Activated CD4-positive, alpha-beta T cell treated with anti-CD3 and anti-CD28 coated beads for 36 hours (primary cell): ENCODE data around the gene PDGFC. TPM values are rescaled to one million over a fixed set of nuclear protein-coding genes. Genes with fewer than 3 reads are reported as not detected.

Source experiments
- ATAC-seq: fragments of 200-7000 bp; cut with Tn5 transposase; one replicate; pipeline ENCODE4 v1.10.0; 2021; ENCODE audit warnings: mild to moderate bottlenecking, moderate library complexity
- CTCF ChIA-PET: fragments of 350-600 bp; sonication (Branson Sonifier 250); formaldehyde crosslinking; loops from one replicate; lab custom pipeline; 2021; ENCODE audit warnings: antibody characterized with exemption; lab: Charles Lee
- POLR2A ChIA-PET: fragments of 350-600 bp; sonication (Branson Sonifier 250); formaldehyde crosslinking; loops from one replicate; lab custom pipeline; 2021; ENCODE audit warnings: antibody characterized with exemption, inconsistent platforms; lab: Charles Lee
- DNase-seq: peaks from one replicate; pipeline ENCODE4 v3.0.0-alpha.2; 2020
- H3K27ac Mint-ChIP-seq: one replicate; pipeline ENCODE4 v1.8.0; 2021; ENCODE audit warnings: mixed read lengths
- H3K27me3 Mint-ChIP-seq: one replicate; pipeline ENCODE4 v1.8.0; 2021; ENCODE audit warnings: mixed read lengths
- H3K36me3 Mint-ChIP-seq: one replicate; pipeline ENCODE4 v1.8.0; 2021; ENCODE audit warnings: low read depth, mixed read lengths
- H3K4me1 Mint-ChIP-seq: one replicate; pipeline ENCODE4 v1.8.0; 2021; ENCODE audit warnings: mixed read lengths
- H3K4me3 Mint-ChIP-seq: one replicate; pipeline ENCODE4 v1.8.0; 2021; ENCODE audit warnings: mild to moderate bottlenecking, moderate library complexity, mixed read lengths
- H3K9me3 Mint-ChIP-seq: one replicate; pipeline ENCODE4 v1.8.0; 2021; ENCODE audit warnings: low read depth, mixed read lengths
- intact Hi-C, 2 experiments: fragments of 100-400 bp; cut with DNase I in 1 of 2; cut with micrococcal nuclease in 1 of 2; formaldehyde crosslinking; loops; one replicate each; pipeline versions ENCODE4 v1.14.2 to v1.15.1; 2022 to 2024; cut with DNase I, micrococcal nuclease
- total RNA-seq, 2 experiments: library from RNA; stranded (reverse); gene quantifications; one replicate each; pipeline ENCODE4 v1.2.3, GENCODE V29; 2021

PDGFC gene
- total RNA-seq, 2 experiments from 2014 or later, result not detected

DNA sequence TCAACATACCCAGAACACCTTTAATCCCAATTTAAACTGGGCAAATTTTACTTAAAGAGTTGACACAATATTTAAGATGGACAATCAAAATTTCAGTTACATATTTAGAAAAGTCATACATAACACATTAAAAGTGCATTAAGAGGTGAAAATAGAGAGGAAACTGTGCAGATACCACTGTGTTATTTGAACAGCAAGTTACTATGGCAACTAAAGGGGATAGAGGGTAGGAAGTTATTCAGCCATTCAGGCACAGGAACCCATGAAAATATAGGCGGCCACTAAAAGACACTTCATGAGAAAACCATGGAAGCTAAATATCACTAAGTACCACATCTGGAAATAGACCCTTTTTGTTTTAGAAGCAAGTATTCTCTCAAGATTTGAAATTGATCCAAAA lies 75.1 kb downstream of the PDGFC start:
- Mint-ChIP-seq H3K27me3 (no peaks in the 10 kb centered on the region), H3K27ac (no peak overlapping the region), H3K9me3 (no peaks in the 10 kb centered on the region), H3K36me3 (no peaks in the 10 kb centered on the region), H3K4me3 (no peak overlapping the region), H3K4me1 (no peaks in the 10 kb centered on the region)
- POLR2A ChIA-PET, result no interaction called here
- intact Hi-C loops, result no loop called here
- DNase-seq (no peak), ATAC-seq (no peak)
- CTCF ChIA-PET, result no interaction called here

DNA sequence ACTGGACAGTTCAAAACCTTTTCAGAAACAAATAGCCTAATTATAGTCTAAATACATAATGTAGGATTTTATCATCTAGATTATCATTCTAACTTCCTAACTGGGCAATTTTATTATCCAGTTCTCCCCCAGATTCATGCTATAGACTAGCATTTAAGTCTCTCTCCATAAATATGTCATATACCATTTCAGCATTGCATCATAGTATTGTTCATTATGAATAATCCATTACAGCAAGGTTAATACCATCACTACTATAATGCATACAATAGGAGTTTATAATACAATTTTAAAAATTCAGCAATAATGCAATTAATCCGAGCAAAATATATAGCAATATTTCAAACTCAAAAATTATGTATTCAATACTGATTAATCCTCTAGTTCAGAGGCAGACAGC lies 77.4 kb downstream of the PDGFC start:
- Mint-ChIP-seq H3K4me3 (no peak overlapping the region), H3K27me3 (no peaks in the 10 kb centered on the region), H3K4me1 (no peaks in the 10 kb centered on the region), H3K36me3 (no peaks in the 10 kb centered on the region), H3K9me3 (no peaks in the 10 kb centered on the region), H3K27ac (no peak overlapping the region)
- ChIA-PET POLR2A (no interaction called here), CTCF (no interaction called here)
- intact Hi-C loops, result no loop called here
- no peak for ATAC-seq
- no peak for DNase-seq

- Mint-ChIP-seq H3K4me1 (no peaks in the 10 kb centered on the region), H3K9me3 (no peaks in the 10 kb centered on the region), H3K27ac (no peak overlapping the region), H3K27me3 (no peaks in the 10 kb centered on the region), H3K4me3 (no peak overlapping the region), H3K36me3 (no peaks in the 10 kb centered on the region)
- intact Hi-C loops, result no loop called here
- DNase-seq (no peak), ATAC-seq (no peak)
- CTCF ChIA-PET, result no interaction called here
- POLR2A ChIA-PET, result no interaction called here
These were observed 78.8 kb downstream of the PDGFC start for GRCh38 chr4:156892805-156893204.

GRCh38 chr4:156889616-156890594 lies 81.7 kb downstream of the PDGFC start:
- Mint-ChIP-seq H3K9me3 (no peaks in the 10 kb centered on the region), H3K27me3 (no peaks in the 10 kb centered on the region), H3K4me3 (no peak overlapping the region), H3K36me3 (no peaks in the 10 kb centered on the region), H3K27ac (no peak overlapping the region), H3K4me1 (no peaks in the 10 kb centered on the region)
- intact Hi-C loops, result no loop called here
- DNase-seq, result no peak
- POLR2A ChIA-PET, result no interaction called here
- ATAC-seq, result no peak
- CTCF ChIA-PET, result interaction anchor here (1.2 kb wide), 1 partner anchor 8 kb away, joined by 4 read pairs; no protein-coding TSS in a partner anchor

- intact Hi-C loops, result no loop called here
- H3K36me3 Mint-ChIP-seq, result no peaks in the 10 kb centered on the region
- no peaks in the 10 kb centered on the region for H3K9me3 Mint-ChIP-seq
- no peaks in the 10 kb centered on the region for H3K27me3 Mint-ChIP-seq
- CTCF ChIA-PET, result interaction anchor here (1.2 kb wide), 1 partner anchor 9 kb away, joined by 4 read pairs; no protein-coding TSS in a partner anchor
- H3K4me1 Mint-ChIP-seq, result no peaks in the 10 kb centered on the region
- no peak overlapping the region for H3K4me3 Mint-ChIP-seq
- DNase-seq (no peak), ATAC-seq (no peak)
- no peak overlapping the region for H3K27ac Mint-ChIP-seq
- POLR2A ChIA-PET, result no interaction called here
These were observed 82.8 kb downstream of the PDGFC start for GRCh38 chr4:156888762-156889161.

DNA sequence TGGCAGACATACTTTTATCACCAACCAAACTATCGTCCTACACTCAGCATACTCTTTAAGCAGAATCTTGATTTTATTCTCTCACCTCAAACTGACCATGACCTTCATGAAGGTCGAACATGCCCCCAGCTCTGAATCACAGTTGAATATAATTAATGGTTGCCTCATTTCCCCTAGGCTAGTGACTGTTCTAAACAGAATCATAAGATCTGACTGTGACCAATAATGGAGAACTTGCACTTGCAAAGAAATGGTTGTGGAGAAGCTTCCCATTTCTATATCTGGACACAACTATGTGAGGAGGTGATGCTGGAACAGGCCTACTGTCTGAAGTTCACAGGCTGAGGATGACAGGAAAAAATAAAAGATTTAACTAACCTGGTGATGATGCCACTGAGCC lies 85.1 kb downstream of the PDGFC start:
- ATAC-seq (no peak), DNase-seq (no peak)
- POLR2A ChIA-PET, result no interaction called here
- Mint-ChIP-seq H3K27ac (no peak overlapping the region), H3K4me3 (no peak overlapping the region), H3K36me3 (no peaks in the 10 kb centered on the region), H3K4me1 (no peaks in the 10 kb centered on the region), H3K9me3 (no peaks in the 10 kb centered on the region), H3K27me3 (no peaks in the 10 kb centered on the region)
- intact Hi-C loops, result no loop called here
- CTCF ChIA-PET, result no interaction called here

DNA sequence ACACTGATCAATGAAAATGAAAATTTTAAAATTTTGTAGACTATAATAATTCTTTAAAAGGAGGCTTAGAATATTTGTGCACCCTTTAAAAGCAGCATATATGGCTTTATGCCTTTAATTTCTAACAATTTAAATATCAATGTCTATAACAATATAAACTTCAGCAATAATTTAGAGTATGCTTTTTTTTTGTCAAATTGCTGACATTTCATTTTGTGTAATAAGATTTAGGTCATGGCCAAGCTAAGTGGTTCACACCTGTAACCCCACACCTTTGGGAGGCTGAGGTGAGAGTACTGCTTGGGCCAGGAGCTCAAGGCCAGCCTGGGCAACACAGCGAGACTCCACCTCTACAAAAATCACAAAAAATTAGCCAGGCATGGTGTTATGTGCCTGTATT lies 86.2 kb downstream of the PDGFC start:
- POLR2A ChIA-PET, result no interaction called here
- no peaks in the 10 kb centered on the region for H3K4me1 Mint-ChIP-seq
- H3K27ac Mint-ChIP-seq, result no peak overlapping the region
- H3K36me3 Mint-ChIP-seq, result no peaks in the 10 kb centered on the region
- no peak for ATAC-seq
- CTCF ChIA-PET, result no interaction called here
- no peak overlapping the region for H3K4me3 Mint-ChIP-seq
- no peaks in the 10 kb centered on the region for H3K9me3 Mint-ChIP-seq
- H3K27me3 Mint-ChIP-seq, result no peaks in the 10 kb centered on the region
- intact Hi-C loops, result no loop called here
- DNase-seq, result no peak

- DNase-seq, result no peak
- Mint-ChIP-seq H3K4me3 (no peak overlapping the region), H3K27me3 (no peaks in the 10 kb centered on the region), H3K27ac (no peak overlapping the region), H3K4me1 (no peaks in the 10 kb centered on the region), H3K9me3 (no peaks in the 10 kb centered on the region), H3K36me3 (no peaks in the 10 kb centered on the region)
- ChIA-PET CTCF (interaction anchor here (0.9 kb wide), 1 partner anchor 10 kb away, joined by 3 read pairs; no protein-coding TSS in a partner anchor), POLR2A (no interaction called here)
- ATAC-seq, result no peak
- intact Hi-C loops, result no loop called here
These were observed 87.4 kb downstream of the PDGFC start for GRCh38 chr4:156884183-156884582.

DNA sequence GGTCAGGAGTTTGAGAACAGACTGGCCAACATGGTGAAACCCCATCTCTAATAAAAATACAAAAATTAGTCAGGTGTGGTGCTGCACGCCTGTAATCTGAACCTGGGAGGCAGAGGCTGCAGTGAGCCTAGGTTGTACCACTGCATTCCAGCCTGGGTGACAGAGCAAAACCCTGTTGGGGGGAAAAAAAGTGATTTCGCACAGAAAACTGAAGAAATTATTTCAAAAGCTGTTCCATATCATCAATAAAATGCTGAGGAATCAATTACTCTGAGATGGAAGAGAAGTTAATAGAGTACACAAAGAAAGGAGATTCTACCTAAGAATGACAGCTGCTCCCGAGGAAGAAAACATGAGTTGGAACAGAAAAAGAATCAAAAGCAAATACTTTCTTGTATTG lies 95.9 kb downstream of the PDGFC start:
- Mint-ChIP-seq H3K4me1 (no peaks in the 10 kb centered on the region), H3K27ac (no peak overlapping the region), H3K9me3 (no peaks in the 10 kb centered on the region), H3K27me3 (no peaks in the 10 kb centered on the region), H3K36me3 (no peaks in the 10 kb centered on the region), H3K4me3 (no peak overlapping the region)
- POLR2A ChIA-PET, result no interaction called here
- no peak for DNase-seq
- CTCF ChIA-PET, result no interaction called here
- ATAC-seq, result no peak
- intact Hi-C loops, result no loop called here

- H3K36me3 Mint-ChIP-seq, result no peaks in the 10 kb centered on the region
- intact Hi-C loops, result no loop called here
- ATAC-seq (no peak), DNase-seq (no peak)
- no peak overlapping the region for H3K27ac Mint-ChIP-seq
- no peaks in the 10 kb centered on the region for H3K27me3 Mint-ChIP-seq
- H3K9me3 Mint-ChIP-seq, result no peaks in the 10 kb centered on the region
- H3K4me3 Mint-ChIP-seq, result no peak overlapping the region
- H3K4me1 Mint-ChIP-seq, result no peaks in the 10 kb centered on the region
- ChIA-PET POLR2A (interaction anchor here (0.6 kb wide), 1 partner anchor 31 kb away, joined by 5 read pairs; no protein-coding TSS in a partner anchor), CTCF (interaction anchor here (0.7 to 0.9 kb wide), 2 partner anchors 9 to 253 kb away, joined by 3 read pairs; no protein-coding TSS in a partner anchor)
These were observed 96.5 kb downstream of the PDGFC start for GRCh38 chr4:156875055-156875454.

DNA sequence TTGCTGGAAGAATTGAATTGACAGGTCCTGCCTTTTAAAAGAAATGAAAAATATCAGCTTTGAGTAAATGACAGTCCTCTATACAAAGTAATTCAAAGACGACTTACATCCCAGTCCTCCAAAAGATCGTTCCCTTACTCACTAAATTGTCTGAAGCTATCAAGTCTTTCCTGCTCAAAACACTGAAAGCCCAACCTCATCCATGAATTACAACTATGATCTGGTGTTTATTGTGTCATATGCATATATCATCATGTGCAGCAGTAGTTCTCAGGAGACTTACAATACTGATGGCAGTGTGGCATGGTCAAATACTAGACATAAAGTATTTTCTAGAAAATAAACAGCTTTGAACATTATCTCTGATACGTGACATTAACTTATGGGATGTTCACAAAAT lies 97.8 kb downstream of the PDGFC start:
- H3K36me3 Mint-ChIP-seq, result no peaks in the 10 kb centered on the region
- intact Hi-C loops, result no loop called here
- ChIA-PET CTCF (interaction anchor here (0.9 kb wide), 1 partner anchor 10 kb away, joined by 3 read pairs; no protein-coding TSS in a partner anchor), POLR2A (no interaction called here)
- no peaks in the 10 kb centered on the region for H3K4me1 Mint-ChIP-seq
- no peak overlapping the region for H3K27ac Mint-ChIP-seq
- ATAC-seq, result no peak
- DNase-seq, result no peak
- H3K9me3 Mint-ChIP-seq, result no peaks in the 10 kb centered on the region
- H3K4me3 Mint-ChIP-seq, result no peak overlapping the region
- H3K27me3 Mint-ChIP-seq, result no peaks in the 10 kb centered on the region

DNA sequence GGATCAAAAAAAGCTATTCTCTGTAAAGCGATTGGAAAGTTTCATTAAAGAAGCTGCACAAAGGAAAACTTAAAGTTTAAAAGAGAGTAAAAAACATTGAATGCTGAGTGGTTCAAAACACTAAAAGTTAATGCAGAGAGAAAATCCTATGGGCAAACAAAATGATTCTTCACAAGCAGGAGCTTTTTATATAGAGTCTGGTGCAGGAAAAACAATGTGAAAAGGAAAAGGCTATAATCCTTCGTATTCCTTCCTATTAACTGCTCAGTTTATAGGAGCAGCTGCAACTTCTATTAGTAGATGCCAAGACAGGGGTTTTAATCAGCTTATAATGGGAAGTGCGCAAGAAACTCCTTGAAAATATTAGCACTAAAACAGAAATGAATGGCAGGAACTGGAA lies 100.7 kb downstream of the PDGFC start:
- CTCF ChIA-PET, result no interaction called here

More for the DNA sequence above, 100.7 kb downstream of the PDGFC start:
- H3K27ac Mint-ChIP-seq, result no peak overlapping the region
- H3K27me3 Mint-ChIP-seq, result no peaks in the 10 kb centered on the region
- no peaks in the 10 kb centered on the region for H3K4me1 Mint-ChIP-seq
- no peak overlapping the region for H3K4me3 Mint-ChIP-seq
- no peaks in the 10 kb centered on the region for H3K9me3 Mint-ChIP-seq
- no peaks in the 10 kb centered on the region for H3K36me3 Mint-ChIP-seq
- no peak for DNase-seq
- no peak for ATAC-seq
- POLR2A ChIA-PET, result no interaction called here
- intact Hi-C loops, result no loop called here
